GM19438 (cell line): ENCODE measurements around the gene ARHGAP6.
"Not testable (repeated sequence)": the region's sequence is repeated elsewhere in the genome, so short reads cannot be mapped to it uniquely, and the experiment has no call there.

Experiments used
- ATAC-seq: cut with Tn5 transposase; IDR thresholded peaks from one replicate; pipeline ENCODE4 v1.9.1; 2021; ENCODE audit warnings: low read depth; ENCODE audit not compliant: unreplicated experiment

The ARHGAP6 gene

DNA sequence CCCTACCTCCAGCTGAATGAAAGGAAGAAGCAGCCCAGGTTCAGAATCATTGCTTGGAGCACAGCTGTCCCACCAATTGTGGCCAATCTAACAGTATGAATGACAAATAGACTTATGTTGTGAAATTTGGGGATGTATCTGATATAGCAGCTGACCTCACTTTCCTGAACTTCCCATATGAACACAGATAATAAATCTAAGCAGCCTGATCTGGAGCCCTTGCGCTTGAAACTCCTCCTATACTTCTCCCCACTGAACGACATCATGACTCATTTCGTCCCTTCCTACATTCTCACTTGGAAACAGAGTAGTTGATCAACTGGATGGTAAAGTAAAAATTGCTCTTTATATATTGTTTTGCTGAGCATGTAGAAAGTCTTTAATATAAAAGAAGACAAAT lies 396.7 kb downstream of the ARHGAP6 start:
- no peak for ATAC-seq

DNA sequence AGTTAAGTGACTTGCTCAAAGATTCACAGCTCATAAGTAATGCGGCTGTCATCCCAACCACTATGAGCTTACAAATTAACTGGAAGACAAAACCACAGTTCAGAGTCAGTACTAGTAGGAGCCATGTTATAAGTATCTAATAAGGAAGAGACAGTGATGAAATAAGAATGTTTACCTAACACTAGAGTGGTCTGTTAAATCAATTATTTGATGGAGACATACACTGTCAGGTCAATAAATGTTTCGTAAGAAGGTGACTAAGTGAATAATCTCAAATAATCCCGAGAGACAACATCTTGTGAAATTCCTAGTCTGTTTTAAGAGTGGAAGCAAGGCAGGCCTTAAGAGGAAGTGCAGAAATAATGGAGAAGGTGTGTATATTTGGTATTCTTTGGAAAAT lies 398.3 kb downstream of the ARHGAP6 start:
- no peak for ATAC-seq

DNA sequence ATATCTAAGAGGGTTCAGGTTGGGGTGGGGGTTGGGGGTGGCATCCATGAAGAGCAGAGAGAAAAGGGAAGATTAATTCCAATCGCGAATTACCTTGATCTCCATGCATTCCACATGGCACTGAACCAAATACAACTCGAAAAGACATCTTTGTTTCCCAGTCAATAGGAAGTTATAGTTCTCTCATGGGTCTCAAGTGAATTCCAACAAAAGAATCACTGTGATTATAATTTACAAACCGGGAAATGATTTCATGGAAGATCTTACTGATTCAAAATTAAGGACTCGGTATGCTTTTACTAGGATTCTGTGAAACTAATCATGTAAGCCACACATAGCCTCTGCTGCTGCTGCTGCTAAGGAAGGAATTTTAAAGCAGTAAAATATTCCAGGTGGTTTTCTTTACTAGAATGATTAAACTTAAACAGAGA lies 399.1 kb downstream of the ARHGAP6 start:
- no peak for ATAC-seq

DNA sequence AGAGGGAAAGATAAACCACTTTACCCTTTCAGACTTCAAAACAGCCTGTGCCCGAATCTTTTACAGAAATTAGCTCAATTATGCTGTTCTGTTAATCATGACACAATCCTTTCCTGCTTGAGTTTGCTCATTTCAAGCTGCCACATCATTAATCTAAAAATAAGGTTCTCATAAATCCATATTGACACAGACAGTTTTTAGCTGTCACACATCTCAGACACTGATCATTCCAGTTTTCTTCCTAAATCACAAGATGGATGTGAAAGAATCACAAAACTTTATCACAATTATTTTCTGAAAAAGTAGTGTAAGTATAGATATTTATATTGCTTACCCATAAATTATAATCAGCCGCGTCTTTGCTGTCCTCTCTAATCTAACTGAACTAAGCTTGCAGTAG lies 400.4 kb downstream of the ARHGAP6 start:
- ATAC-seq: no peak

DNA sequence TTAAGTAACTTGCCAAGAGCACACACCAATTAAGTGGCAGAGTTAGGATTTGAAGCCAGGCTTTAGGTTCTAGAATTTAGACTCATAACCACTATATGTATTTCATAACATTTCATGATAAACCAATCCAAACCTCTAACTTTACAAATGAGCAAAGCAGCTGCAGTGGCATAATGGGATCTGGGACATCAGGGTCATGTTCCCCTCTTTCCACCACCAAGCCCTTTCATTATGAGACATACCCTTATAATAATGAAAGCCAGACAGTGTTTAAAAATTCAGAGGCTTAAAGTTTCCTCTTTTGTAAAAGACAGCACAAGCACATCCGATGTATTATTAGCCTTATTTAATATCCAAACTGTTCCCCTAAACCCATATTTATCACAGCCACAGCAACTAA lies 400.8 kb downstream of the ARHGAP6 start:
- ATAC-seq: no peak

DNA sequence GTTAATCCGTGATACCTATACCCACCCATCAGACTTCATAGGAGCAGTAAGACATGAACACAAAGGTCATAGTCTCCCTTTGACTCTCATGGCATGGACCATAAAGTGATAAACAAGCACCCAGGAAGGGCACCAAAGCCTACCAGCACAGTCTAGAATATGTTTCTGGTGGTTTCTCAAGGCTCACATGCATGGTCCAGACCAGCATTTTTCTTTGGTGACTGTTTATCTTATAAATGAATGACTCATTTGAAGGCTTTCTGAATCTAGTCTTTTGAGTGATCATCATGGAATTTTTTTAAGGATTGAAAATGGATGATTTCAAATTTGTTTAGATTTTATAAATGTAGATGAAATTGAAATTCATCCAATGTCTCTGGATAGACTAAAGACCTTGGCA lies 404.5 kb downstream of the ARHGAP6 start:
- ATAC-seq: no peak

DNA sequence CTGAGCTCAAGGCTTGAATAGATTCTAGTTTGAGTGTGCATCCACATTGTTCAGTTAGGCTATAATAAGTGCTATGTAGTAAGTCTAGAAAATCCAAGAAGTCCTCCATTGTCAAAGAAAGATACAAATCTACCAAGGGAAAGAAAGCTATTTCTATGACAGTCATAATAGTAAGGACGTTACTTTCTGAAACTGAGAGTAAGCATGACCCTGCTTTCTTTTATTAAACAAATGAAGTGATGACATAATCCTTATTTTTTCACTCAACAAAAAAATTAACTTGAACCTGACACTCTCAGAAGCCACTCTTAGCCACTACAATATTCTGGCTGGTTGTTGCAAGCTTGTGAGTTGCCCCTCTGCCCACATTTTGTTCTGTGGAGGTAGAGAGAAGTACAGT lies 406.3 kb downstream of the ARHGAP6 start:
- ATAC-seq: no peak

DNA sequence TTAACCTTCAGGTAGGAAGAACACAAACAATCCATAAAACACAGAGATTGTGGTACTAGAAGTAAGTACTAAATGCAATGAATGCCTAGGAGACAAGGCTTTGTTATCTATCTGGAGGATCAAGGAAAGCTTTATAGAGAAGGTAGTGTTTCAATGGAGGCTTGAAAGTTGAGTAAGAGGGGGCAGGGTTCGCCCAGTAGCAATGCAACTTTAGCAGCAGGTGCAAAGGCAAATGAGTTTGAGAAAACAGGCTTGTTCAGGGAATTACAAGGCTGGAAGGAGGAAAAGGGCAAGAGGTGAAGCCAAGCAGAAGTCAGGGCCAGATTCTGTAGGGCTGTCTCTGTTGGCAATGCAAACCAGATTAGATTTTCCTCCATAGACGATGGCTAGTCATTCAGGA lies 408.0 kb downstream of the ARHGAP6 start:
- no peak for ATAC-seq

DNA sequence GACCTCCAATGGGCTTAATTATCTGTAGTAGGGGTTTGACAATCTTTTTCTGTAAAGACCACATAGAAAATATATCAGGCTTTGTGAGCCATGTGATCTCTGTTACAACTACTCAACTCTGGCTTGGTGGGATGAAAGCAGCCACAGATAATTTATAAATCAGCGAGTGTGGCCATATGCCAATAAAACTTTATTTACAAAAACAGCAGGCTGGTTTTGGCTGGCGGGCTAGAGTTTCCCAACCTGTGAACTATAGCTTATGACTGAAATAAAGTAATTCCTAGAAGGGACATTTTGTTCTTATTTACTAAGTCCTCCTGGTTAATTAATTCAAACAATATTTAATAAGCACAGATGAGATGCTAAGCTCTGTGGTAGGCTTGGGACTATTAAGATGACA lies 408.4 kb downstream of the ARHGAP6 start:
- no peak for ATAC-seq

DNA sequence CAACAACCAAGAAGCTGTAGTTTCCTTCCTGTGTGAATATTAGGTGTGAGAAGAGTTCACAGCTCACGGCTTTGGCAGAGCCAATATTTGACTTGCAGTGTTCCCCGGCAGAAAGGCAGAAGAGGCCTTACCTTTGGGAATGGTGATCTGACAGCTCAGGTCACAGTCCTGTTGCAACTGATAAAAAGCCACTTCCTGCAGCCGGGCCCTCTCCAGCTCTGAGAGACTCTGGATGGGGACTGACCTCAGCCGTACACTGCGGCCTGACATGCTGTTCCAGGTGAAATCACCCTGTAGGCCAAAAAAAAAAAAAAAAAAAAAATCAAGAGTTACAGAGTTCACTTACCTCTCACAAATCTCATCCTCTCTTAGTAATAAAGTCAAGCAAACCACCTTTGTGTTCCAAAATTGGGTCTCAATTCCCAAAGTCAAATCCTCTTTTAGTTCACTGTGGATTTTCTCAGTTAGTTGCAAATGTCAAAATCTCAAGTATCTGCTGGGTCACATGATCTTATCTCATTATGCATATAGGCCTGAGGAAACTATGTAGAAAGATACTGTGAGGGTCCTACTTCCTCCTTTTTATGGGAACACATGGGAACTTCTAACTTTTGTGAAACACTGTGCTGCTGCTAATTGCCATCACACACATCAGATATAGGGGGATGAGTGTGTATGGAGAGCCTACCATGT lies 411.2 kb downstream of the ARHGAP6 start:
- ATAC-seq: no peak

DNA sequence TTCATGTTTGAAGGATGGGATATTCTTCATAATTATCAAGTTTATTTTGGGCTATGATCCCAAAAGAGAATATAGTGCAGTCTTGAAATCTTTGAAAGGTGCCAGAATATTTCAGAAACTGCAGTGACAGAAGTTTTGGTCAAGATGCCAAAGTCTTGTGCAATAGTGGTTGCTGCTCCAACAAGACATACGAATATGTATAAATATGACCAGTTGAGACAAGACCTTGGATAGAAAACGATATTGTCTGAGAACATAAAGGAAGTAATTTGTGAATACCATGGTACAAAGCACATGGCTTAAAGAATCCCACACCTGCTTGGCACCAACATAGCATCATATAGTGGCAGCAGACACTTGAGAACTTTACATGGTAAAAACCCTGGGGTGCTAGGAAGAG lies 421.1 kb downstream of the ARHGAP6 start:
- ATAC-seq: no peak

DNA sequence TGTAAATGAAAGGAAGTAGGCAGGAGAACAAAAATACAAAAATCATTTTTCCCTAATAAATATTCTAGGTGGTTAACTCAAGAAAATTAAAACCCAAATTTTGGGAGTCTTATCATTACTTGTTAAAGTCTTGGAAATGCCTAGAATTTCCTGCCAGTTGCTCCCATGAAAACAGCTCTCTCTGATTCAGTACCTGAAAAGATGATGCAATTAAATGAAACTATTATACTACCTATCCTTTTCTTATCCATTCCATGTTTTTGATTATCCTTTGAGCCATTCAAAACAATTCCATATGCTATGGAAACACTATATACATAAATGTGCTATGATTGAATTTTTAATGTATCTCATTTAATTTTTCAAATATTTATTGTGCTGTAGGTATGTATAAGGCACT lies 423.0 kb downstream of the ARHGAP6 start:
- ATAC-seq: no peak

DNA sequence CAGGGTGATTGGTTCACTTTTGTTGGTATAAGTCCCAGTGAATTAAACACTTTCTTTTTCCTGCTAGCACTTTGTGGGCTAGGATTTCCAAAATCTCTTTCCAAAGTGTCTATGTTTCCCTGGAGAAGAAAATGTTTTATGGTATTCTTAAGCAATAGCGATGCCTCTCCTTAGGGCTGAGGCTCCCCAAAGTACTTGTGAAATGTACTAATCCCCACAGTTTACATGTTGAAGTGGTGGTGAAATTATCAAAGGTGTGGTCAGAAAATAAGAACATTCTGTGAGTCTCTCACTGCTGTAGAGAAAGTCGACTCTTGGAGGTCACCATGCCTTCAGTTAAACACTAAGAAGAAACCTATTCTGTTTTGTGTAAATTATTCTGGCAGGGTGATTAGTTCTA lies 424.0 kb downstream of the ARHGAP6 start:
- no peak for ATAC-seq

DNA sequence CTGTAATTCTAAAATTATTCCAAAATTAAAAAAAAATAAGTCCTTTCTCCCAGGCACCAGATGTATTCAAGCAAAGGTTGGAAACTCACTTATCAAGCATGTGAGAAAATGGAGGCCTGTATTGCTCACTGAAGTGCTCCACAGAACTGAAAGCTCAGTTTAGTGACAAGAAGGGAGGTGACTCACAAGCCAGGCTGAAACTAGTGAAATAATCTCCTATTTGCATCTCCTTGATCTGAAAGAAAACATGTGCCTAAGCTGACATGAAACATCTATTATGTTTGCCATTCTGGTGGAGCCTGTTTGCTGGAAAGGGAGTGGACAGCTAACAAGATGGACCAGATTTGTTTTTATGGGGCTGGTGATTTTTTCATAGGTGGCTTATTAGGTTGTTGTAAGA lies 426.5 kb downstream of the ARHGAP6 start:
- ATAC-seq: no peak

DNA sequence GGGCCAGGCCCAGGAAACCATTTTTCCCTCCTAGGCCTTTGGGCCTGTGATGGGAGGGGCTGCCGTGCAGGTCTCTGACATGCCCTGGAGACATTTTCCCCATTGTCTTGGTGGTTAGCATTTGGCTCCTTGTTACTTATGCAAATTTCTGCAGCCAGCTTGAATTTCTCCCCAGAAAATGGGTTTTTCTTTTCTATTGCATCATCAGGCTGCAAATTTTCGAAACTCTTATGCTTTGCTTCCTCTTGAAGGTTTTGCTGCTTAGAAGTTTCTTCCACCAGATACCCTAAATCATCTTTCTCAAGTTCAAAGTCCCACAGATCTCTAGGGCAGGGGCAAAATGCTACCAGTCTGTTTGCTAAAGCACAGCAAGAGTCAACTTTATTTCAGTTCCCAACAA lies 430.3 kb downstream of the ARHGAP6 start:
- ATAC-seq: not testable (repeated sequence)

DNA sequence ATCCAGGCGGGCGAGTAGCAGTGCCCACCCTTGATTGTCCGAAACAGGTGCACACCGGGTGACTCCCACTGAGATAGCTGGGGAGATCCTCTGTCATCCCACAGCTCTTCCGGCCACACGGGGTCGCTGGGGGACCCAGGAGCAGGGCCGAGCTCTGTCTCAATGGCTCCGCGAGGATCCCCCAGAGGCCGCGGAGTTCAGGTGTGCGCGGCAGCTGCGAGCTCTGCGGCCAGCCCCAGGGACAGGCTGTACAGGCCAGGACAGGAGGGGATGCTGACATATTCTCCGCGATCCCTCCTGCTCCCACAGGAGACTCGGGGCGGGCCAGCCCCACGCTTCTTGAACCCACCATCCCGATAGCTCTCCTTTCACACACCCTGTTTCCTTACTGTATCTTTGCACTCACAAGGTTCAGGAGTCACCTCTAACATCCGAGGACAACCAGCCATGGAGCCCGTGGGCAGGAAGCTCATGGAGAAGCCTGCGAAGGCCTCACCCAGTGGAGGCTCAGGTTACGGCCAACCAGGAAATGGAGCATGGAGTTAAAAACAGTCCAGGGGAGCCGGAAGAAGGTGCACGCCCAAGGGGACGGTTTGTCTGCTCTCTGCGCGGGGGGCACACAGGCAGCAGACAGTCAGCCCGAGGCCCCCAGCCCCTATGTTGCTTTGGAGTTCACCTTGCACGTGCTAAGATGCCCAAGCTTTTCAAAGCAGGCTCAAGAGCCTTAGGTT lies 450.4 kb downstream of the ARHGAP6 start:
- peak; percentile 96 for ATAC-seq

DNA sequence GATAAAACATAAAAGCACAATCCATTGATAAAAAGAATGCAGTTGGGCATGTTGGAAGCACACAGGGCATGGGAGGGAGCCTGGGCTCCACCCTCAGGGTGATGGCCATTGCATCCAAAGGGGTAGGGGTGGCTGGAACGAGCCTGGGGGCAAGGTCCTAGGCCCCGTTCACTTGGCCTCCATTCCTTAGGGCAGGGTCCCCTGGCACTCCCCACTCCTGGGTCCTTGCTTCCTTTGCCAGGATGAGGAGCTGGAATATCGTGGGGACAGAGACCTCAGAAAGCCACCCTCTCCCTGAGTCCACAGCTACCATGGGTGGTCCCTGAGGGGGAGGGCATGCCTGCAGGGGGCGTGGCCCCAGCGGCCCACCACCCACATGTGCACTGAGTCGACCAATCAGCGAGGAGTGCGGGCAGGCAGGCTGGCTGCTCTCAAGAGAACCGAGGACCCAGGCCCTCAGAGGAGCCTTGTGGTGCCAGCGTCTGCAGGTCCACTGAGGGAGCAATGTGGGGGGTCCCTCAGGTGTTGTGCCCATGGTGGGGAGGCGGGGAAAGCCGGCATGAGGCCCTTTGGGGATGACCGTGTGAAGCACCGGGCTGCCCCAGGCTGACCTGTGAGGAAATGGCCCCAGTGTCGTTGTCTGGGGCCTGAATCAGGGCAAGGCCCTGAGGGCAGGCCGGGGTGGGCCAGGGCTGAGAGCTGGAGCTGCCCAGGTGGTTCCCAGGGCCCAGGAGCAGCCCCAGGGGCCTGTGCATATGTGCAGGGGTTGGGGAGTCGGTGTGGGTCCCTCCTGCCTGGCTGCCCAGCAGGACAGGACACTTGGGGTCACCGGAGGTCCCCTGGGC lies 451.2 kb downstream of the ARHGAP6 start:
- peak; percentile 44 for ATAC-seq

DNA sequence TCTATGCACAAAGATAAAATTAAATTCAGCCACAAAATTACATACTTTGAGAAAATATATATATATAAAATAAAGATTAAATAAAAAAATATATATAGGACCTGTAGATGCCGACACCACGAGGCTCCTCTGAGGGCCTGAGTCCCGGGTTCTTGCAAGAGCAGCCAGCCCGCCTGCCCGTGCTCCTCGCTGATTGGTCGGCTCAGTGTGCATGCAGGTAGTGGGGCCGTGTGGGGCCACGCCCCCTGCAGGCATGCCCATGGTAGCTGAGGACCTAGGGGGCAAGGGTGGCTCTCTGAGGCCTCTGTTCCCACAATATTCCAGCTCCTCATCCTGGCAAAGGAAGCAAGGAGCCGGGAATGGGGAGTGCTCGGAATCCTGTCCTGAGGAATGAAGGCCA lies 453.0 kb downstream of the ARHGAP6 start:
- ATAC-seq: no peak

DNA sequence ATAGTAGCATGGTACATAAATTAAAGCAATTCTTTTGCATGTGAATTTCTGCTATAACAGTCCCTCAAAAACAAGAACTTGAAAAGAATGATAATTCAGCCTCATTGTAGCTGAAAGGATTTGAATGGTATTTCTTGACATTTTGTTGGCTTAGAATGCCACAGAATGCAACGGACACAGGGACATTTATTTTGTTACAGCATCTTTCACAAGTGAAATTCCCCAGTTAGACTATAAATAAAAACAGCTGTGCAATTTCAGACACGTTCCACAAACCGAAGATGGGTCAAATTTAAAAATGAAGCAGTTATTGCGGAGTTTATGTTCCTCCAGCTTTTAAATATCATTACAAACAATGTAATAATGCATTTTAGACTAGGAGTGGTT lies 455.3 kb downstream of the ARHGAP6 start:
- ATAC-seq: no peak

DNA sequence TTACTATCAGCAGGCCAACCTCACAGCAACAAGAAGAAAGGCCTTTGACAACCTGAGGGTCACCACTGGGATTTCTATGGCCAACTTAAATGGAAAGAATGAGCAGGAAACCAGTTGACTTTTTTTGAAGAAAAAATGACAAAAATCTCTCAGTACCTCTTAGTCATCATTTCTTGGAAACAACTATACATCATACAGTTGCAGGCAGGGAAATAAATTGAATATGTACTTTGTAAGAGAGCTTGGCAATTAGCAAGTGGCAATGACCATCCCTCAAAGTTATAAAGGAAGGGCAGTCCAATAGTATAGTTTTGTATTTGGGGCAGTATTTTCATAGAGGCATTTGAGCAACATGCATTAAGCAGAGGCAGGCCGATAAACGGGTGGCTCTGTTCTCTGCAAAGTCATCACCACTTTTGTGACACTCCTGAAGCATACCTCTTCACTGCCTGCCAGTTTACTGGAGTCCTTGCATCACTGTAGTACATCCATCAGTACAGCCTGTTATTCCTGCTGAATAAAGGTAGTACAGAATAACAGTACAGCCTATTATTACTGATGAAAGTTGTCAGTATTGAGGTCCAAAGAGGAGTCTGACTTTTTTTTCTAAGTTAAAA lies 455.8 kb downstream of the ARHGAP6 start:
- no peak for ATAC-seq

DNA sequence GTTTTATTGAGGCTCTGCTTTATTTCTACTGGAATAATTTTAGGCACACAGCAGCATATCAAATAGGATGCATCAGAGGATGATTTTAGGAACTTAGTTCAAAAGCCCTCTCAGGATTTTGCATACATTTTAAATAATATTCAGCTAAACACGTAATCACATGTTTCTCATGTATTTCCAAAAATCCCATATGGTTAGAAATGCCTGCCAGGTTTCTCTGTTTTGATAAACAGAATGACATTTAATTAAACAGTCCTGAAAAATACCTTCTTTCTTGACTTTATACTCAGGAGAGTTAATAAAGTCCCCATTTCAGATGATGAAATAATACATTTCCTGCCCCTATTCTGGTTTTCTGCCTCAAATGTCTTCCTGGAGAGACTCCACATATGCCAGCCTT lies 459.0 kb downstream of the ARHGAP6 start:
- no peak for ATAC-seq
